Endothelial cell (in vitro differentiated cells): ENCODE data around the gene LAMA1. TPM values are rescaled to one million over a fixed set of nuclear protein-coding genes. Genes with fewer than 3 reads are reported as not detected.

Experiments
- DNase-seq: peaks from one replicate; pipeline ENCODE4 v3.0.0; 2021; ENCODE audit warnings: low spot score
- H3K27ac Mint-ChIP-seq: one replicate; pipeline ENCODE4 v1.8.0; 2021; ENCODE audit warnings: mixed read lengths, inconsistent platforms; ENCODE audit not compliant: unreplicated experiment
- H3K27me3 Mint-ChIP-seq: one replicate; pipeline ENCODE4 v1.8.0; 2021; ENCODE audit warnings: mild to moderate bottlenecking, moderate library complexity, mixed read lengths, inconsistent platforms; ENCODE audit not compliant: unreplicated experiment
- H3K36me3 Mint-ChIP-seq: one replicate; pipeline ENCODE4 v1.8.0; 2021; ENCODE audit warnings: mild to moderate bottlenecking, low read depth, mixed read lengths, inconsistent platforms; ENCODE audit not compliant: unreplicated experiment
- H3K4me1 Mint-ChIP-seq: one replicate; pipeline ENCODE4 v1.8.0; 2021; ENCODE audit warnings: mild to moderate bottlenecking, mixed read lengths, inconsistent platforms; ENCODE audit not compliant: unreplicated experiment
- H3K4me3 Mint-ChIP-seq: one replicate; pipeline ENCODE4 v1.8.0; 2021; ENCODE audit warnings: mild to moderate bottlenecking, mixed read lengths, inconsistent platforms; ENCODE audit not compliant: unreplicated experiment
- H3K9me3 Mint-ChIP-seq: one replicate; pipeline ENCODE4 v1.8.0; 2021; ENCODE audit warnings: mixed read lengths, inconsistent platforms; ENCODE audit not compliant: unreplicated experiment
- CTCF ChIP-seq: fragments of 200-600 bp; sonication (generic); IDR thresholded peaks from one replicate; pipeline ENCODE4 v1.5.0; 2021; ENCODE audit warnings: antibody characterized with exemption; ENCODE audit not compliant: unreplicated experiment
- total RNA-seq: library from RNA; stranded (reverse); fragmentation: NEBNext Ultra II Directional; extraction: Animal tissue kit (Norgen Biotek cat#: 25700); gene quantifications from one replicate; pipeline ENCODE4 v1.2.1, GENCODE V29; 2021; ENCODE audit not compliant: unreplicated experiment

The LAMA1 gene
- total RNA-seq, 1 donor from 2014 or later, result 8.7 TPM

- Mint-ChIP-seq H3K4me1 (peaks cover 9% of the 10 kb centered on the region), H3K27ac (no peak overlapping the region), H3K36me3 (no peaks in the 10 kb centered on the region), H3K27me3 (peaks cover 6% of the 10 kb centered on the region), H3K9me3 (no peaks in the 10 kb centered on the region), H3K4me3 (no peak overlapping the region)
- DNase-seq, result no peak
- TF ChIP-seq CTCF, result no peak
Measured at GRCh38 chr18:7035807-7036206, 81.8 kb downstream of the LAMA1 start.

GRCh38 chr18:7034924-7035323 lies 82.7 kb downstream of the LAMA1 start:
- Mint-ChIP-seq H3K4me3 (no peak overlapping the region), H3K9me3 (no peaks in the 10 kb centered on the region), H3K4me1 (peaks cover 9% of the 10 kb centered on the region), H3K27ac (no peak overlapping the region), H3K36me3 (no peaks in the 10 kb centered on the region), H3K27me3 (peaks cover 6% of the 10 kb centered on the region)
- DNase-seq, result no peak
- TF ChIP-seq CTCF, result no peak

- no peaks in the 10 kb centered on the region for H3K9me3 Mint-ChIP-seq
- H3K36me3 Mint-ChIP-seq, result no peaks in the 10 kb centered on the region
- H3K4me1 Mint-ChIP-seq, result peaks cover 4% of the 10 kb centered on the region
- no peak for TF ChIP-seq CTCF
- peaks cover 2% of the 10 kb centered on the region for H3K27me3 Mint-ChIP-seq
- no peak overlapping the region for H3K27ac Mint-ChIP-seq
- H3K4me3 Mint-ChIP-seq, result no peak overlapping the region
- no peak for DNase-seq
Measured at GRCh38 chr18:7032537-7032936, 85.1 kb downstream of the LAMA1 start.

- no peaks in the 10 kb centered on the region for H3K27me3 Mint-ChIP-seq
- H3K36me3 Mint-ChIP-seq, result no peaks in the 10 kb centered on the region
- peaks cover 4% of the 10 kb centered on the region for H3K4me1 Mint-ChIP-seq
- no peaks in the 10 kb centered on the region for H3K9me3 Mint-ChIP-seq
- no peak for TF ChIP-seq CTCF
- DNase-seq, result no peak
- no peak overlapping the region for H3K27ac Mint-ChIP-seq
- H3K4me3 Mint-ChIP-seq, result no peak overlapping the region
Measured at GRCh38 chr18:7028625-7029024, 89.0 kb downstream of the LAMA1 start.

- no peaks in the 10 kb centered on the region for H3K4me1 Mint-ChIP-seq
- H3K36me3 Mint-ChIP-seq, result no peaks in the 10 kb centered on the region
- no peak for TF ChIP-seq CTCF
- H3K27ac Mint-ChIP-seq, result no peak overlapping the region
- no peak overlapping the region for H3K4me3 Mint-ChIP-seq
- no peaks in the 10 kb centered on the region for H3K27me3 Mint-ChIP-seq
- no peak for DNase-seq
- no peaks in the 10 kb centered on the region for H3K9me3 Mint-ChIP-seq
Measured at GRCh38 chr18:7025194-7025593, 92.4 kb downstream of the LAMA1 start.
